SK-N-SH (cell line): Measurements from ENCODE around the gene EEF1AKMT3.

Source experiments
- GATA2 ChIP-seq: sonication (generic); formaldehyde crosslinking; IDR thresholded peaks from 2 replicates; pipeline ENCODE4 v1.5.0; 2020; ENCODE audit warnings: mild to moderate bottlenecking, missing genetic modification reagents
- TF ChIP-seq, protein P1 (sequence below): IDR thresholded peaks from 2 replicates; pipeline ENCODE4 v1.6.1; 2012; ENCODE audit warnings: mild to moderate bottlenecking, low read depth, low read length, moderate library complexity
- TF ChIP-seq, protein P2 (sequence below): IDR thresholded peaks from 2 replicates; pipeline ENCODE4 v1.4.0; 2012; ENCODE audit warnings: low read depth

DNA sequence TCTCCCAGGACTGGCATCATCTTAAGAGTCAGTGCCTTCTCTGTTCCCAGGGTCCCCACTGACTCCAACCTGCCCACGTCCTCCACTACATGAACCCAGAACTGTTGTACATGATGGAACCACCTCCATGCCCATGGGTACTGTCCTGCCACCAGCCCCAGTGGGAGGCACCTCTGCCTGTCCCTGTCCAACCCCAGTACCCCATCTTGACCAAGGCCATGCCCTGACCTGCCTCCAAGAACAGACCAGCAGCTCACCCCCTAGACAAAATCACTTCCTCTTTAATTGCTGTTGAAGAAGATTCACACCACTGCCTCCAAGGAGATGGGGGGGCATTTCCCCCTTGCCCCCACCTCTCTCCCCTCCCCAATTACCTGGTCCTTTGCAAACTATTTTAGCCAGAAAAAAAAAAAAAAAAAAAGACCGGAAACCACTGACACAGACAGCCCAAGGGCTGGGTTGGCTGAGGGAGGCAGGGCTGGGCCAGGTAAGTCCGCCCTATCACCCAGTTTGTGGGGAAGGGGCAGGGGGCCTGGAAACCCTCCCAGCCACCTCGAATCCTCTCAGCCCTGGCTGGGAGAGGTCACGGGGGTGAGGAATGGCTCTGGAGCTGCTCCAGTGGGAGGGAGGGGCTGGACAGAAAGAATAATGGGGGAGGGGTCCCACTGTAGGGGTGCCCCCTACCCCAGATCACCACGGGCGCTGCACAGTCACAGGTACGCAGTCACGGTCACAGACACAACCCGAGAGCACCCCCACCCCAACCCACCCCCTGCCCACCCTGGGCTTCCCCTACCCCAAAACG, 47.3 kb upstream of the EEF1AKMT3 start:
- TF ChIP-seq, protein P1, sequence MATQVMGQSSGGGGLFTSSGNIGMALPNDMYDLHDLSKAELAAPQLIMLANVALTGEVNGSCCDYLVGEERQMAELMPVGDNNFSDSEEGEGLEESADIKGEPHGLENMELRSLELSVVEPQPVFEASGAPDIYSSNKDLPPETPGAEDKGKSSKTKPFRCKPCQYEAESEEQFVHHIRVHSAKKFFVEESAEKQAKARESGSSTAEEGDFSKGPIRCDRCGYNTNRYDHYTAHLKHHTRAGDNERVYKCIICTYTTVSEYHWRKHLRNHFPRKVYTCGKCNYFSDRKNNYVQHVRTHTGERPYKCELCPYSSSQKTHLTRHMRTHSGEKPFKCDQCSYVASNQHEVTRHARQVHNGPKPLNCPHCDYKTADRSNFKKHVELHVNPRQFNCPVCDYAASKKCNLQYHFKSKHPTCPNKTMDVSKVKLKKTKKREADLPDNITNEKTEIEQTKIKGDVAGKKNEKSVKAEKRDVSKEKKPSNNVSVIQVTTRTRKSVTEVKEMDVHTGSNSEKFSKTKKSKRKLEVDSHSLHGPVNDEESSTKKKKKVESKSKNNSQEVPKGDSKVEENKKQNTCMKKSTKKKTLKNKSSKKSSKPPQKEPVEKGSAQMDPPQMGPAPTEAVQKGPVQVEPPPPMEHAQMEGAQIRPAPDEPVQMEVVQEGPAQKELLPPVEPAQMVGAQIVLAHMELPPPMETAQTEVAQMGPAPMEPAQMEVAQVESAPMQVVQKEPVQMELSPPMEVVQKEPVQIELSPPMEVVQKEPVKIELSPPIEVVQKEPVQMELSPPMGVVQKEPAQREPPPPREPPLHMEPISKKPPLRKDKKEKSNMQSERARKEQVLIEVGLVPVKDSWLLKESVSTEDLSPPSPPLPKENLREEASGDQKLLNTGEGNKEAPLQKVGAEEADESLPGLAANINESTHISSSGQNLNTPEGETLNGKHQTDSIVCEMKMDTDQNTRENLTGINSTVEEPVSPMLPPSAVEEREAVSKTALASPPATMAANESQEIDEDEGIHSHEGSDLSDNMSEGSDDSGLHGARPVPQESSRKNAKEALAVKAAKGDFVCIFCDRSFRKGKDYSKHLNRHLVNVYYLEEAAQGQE, result no peak
- no peak for TF ChIP-seq GATA2
- TF ChIP-seq, protein P2, sequence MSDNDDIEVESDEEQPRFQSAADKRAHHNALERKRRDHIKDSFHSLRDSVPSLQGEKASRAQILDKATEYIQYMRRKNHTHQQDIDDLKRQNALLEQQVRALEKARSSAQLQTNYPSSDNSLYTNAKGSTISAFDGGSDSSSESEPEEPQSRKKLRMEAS, result no peak
